Keratinocyte (primary cell): Measurements from ENCODE around the gene RITA1. TPM values are rescaled to one million over a fixed set of nuclear protein-coding genes. Genes with fewer than 3 reads are reported as not detected.

Experiments used
- DNase-seq: peaks from one replicate; pipeline ENCODE4 v3.0.0-alpha.2; 2011; ENCODE audit warnings: low read depth, missing footprints, low spot score
- FAIRE-seq: peaks from 2 replicates; lab custom pipeline; 2011; peaks lifted over from hg19 to GRCh38; lab: Jason Lieb, UNC
- H2AFZ ChIP-seq: 2 replicates; pipeline ENCODE4 v1.6.0; 2012; ENCODE audit warnings: low read length, control low read depth, inconsistent platforms; ENCODE audit not compliant: control insufficient read depth
- H3K27ac ChIP-seq: 2 replicates; pipeline ENCODE4 v1.5.1; 2011; ENCODE audit warnings: low read length; ENCODE audit not compliant: control insufficient read depth, insufficient read depth
- H3K27me3 ChIP-seq: 3 replicates; pipeline ENCODE4 v1.6.0; 2011; ENCODE audit warnings: low read length; ENCODE audit not compliant: control insufficient read depth, insufficient read depth; ENCODE audit errors: extremely low read depth
- H3K36me3 ChIP-seq, 2 experiments: 2 replicates in 1 of 2; 3 replicates in 1 of 2; pipeline ENCODE4 v1.5.1; 2011; ENCODE audit warnings: low read length in 2 of 2, mild to moderate bottlenecking in 1 of 2; ENCODE audit not compliant: control insufficient read depth in 2 of 2, insufficient read depth in 2 of 2; ENCODE audit errors: extremely low read depth in 1 of 2
- H3K4me1 ChIP-seq: 3 replicates; pipeline ENCODE4 v1.5.1; 2011; ENCODE audit warnings: low read length; ENCODE audit not compliant: control insufficient read depth, insufficient read depth; ENCODE audit errors: extremely low read depth
- H3K4me2 ChIP-seq: 3 replicates; pipeline ENCODE4 v1.6.0; 2011; ENCODE audit warnings: low read depth, low read length; ENCODE audit not compliant: control insufficient read depth, insufficient read depth; ENCODE audit errors: extremely low read depth
- H3K4me3 ChIP-seq, 3 experiments: fragments of 200-600 bp in 1 of 3; sonication (generic) in 1 of 3; 2 replicates in 2 of 3; 3 replicates in 1 of 3; pipeline ENCODE4 v1.5.1; 2011 to 2016; ENCODE audit warnings: low read length in 3 of 3, mild to moderate bottlenecking in 3 of 3, control low read depth in 2 of 3, inconsistent platforms in 1 of 3, low read depth in 1 of 3, mixed read lengths in 1 of 3, mixed run types in 1 of 3, moderate library complexity in 1 of 3; ENCODE audit not compliant: control insufficient read depth in 2 of 3, insufficient read depth in 2 of 3; ENCODE audit errors: extremely low read depth in 1 of 3
- H3K79me2 ChIP-seq: 2 replicates; pipeline ENCODE4 v1.6.0; 2012; ENCODE audit warnings: low read length; ENCODE audit not compliant: control insufficient read depth, insufficient read depth
- H3K9ac ChIP-seq: 3 replicates; pipeline ENCODE4 v1.6.0; 2011; ENCODE audit warnings: low read length; ENCODE audit not compliant: control insufficient read depth, insufficient read depth; ENCODE audit errors: extremely low read depth
- H3K9me1 ChIP-seq: 3 replicates; pipeline ENCODE4 v1.6.0; 2011; ENCODE audit warnings: low read length; ENCODE audit not compliant: control insufficient read depth, insufficient read depth; ENCODE audit errors: extremely low read depth
- H3K9me3 ChIP-seq: 2 replicates; pipeline ENCODE4 v1.5.1; 2012; ENCODE audit warnings: low read depth, low read length; ENCODE audit not compliant: control insufficient read depth
- H4K20me1 ChIP-seq: 3 replicates; pipeline ENCODE4 v1.6.0; 2011; ENCODE audit warnings: low read length; ENCODE audit not compliant: control insufficient read depth, insufficient read depth; ENCODE audit errors: extremely low read depth
- CTCF ChIP-seq, 3 experiments: IDR thresholded peaks in 1 of 3; conservative IDR thresholded peaks in 1 of 3; optimal IDR thresholded peaks in 1 of 3; 2 replicates in 2 of 3; 3 replicates in 1 of 3; pipeline versions ENCODE3 to v1.5.1; 2011; ENCODE audit warnings: low read length in 3 of 3, mild to moderate bottlenecking in 3 of 3, moderate library complexity in 2 of 3, control low read depth in 1 of 3, inconsistent platforms in 1 of 3; ENCODE audit not compliant: insufficient read depth in 2 of 3; ENCODE audit errors: extremely low read depth in 1 of 3
- EZH2 ChIP-seq: IDR thresholded peaks from one replicate; pipeline ENCODE4 v1.6.1; 2012; ENCODE audit warnings: inconsistent platforms, mild to moderate bottlenecking, low read length, moderate library complexity
- dilution Hi-C: fragments of 300-500 bp; cut with MboI; formaldehyde crosslinking; loops from one replicate; pipeline ENCODE4 v1.7.0; 2020; ENCODE audit warnings: low sequenced_read_pairs; ENCODE audit not compliant: extremely low pct_ligation_motif_present
- polyA plus RNA-seq, 5 experiments: library from polyadenylated mRNA; depleted of rRNA in 3 of 5; stranded (reverse) in 3 of 5; stranded (forward) in 1 of 5; unstranded in 1 of 5; fragments of >200 nt; gene quantifications; 1 replicate in 1 of 5; 2 replicates in 3 of 5; 3 replicates in 1 of 5; pipeline versions ENCODE4 v1.2.1 to v1.2.3, GENCODE V29; 2011 to 2012; ENCODE audit warnings: missing spikeins in 2 of 5, low read depth in 1 of 5, low replicate concordance in 1 of 5

RITA1 gene
- polyA plus RNA-seq, 1 donor (not counting 4 experiments of a cell fraction or from before 2014, with no cell fraction given): 11.8 TPM

- H4K20me1 ChIP-seq: no peaks in the 10 kb centered on the region
- peak overlapping the region; percentile 88 for H3K9ac ChIP-seq
- H2AFZ ChIP-seq: peak overlapping the region; percentile 18
- H3K79me2 ChIP-seq: peaks cover 6% of the 10 kb centered on the region
- H3K4me2 ChIP-seq: peak overlapping the region; percentile 96
- H3K36me3 ChIP-seq: peaks cover 0 to 4% of the 10 kb centered on the region in 2 experiments
- peaks cover 3% of the 10 kb centered on the region for H3K9me1 ChIP-seq
- H3K4me3 ChIP-seq: peak overlapping the region in 2 of 3 experiments; percentile 81 to 86
- no peak for DNase-seq
- H3K4me1 ChIP-seq: peaks cover 22% of the 10 kb centered on the region
- TF ChIP-seq EZH2 (no peak), CTCF (optimal IDR thresholded peaks at IDR 0.05 in 1 of 3, IDR thresholded peaks at IDR 0.05 in 1 of 3, conservative IDR thresholded peaks at IDR 0.05 in 1 of 3; ENCODE audit: extremely low read depth in 1 of 3, insufficient read depth in 2 of 3, low read length in 3 of 3) (no peak)
- dilution Hi-C loops: no loop called here
- no peaks in the 10 kb centered on the region for H3K27me3 ChIP-seq
- peak overlapping the region; percentile 71 for H3K27ac ChIP-seq
- no peaks in the 10 kb centered on the region for H3K9me3 ChIP-seq
- FAIRE-seq: no peak
These were observed 37.4 kb downstream of the RITA1 start for GRCh38 chr12:113222730-113223531.

- H3K27ac ChIP-seq: no peak overlapping the region
These were observed 39.4 kb downstream of the RITA1 start for GRCh38 chr12:113224955-113225354.

More at GRCh38 chr12:113224955-113225354, 39.4 kb downstream of the RITA1 start:
- no peak for FAIRE-seq
- DNase-seq: no peak
- TF ChIP-seq EZH2 (no peak), CTCF (optimal IDR thresholded peaks at IDR 0.05 in 1 of 3, IDR thresholded peaks at IDR 0.05 in 1 of 3, conservative IDR thresholded peaks at IDR 0.05 in 1 of 3; ENCODE audit: extremely low read depth in 1 of 3, insufficient read depth in 2 of 3, low read length in 3 of 3) (no peak)
- Histone ChIP-seq H3K4me1 (peaks cover 22% of the 10 kb centered on the region), H3K36me3 (peaks cover 2 to 5% of the 10 kb centered on the region in 2 experiments), H2AFZ (no peak overlapping the region), H4K20me1 (no peaks in the 10 kb centered on the region), H3K27me3 (no peaks in the 10 kb centered on the region), H3K9me1 (peaks cover 3% of the 10 kb centered on the region), H3K9ac (no peak overlapping the region), H3K4me3 (no peak overlapping the region), H3K9me3 (no peaks in the 10 kb centered on the region), H3K79me2 (peaks cover 6% of the 10 kb centered on the region), H3K4me2 (no peak overlapping the region)
- dilution Hi-C loops: no loop called here
